Activated T-helper 1 cell treated with anti-CD3 and anti-CD28 coated beads, Interleukin-12 subunit alpha, Interleukin-12 subunit beta, Interleukin-2, Interleukin-4 antibody, amounts not matched to agents 30 ng/mL and 10 ng/mL and 1 ng/mL, durations not matched to agents 14 hours and 24 hours and 36 hours (primary cell): ENCODE measurements around the gene SEMA5A. TPM values are rescaled to one million over a fixed set of nuclear protein-coding genes. Genes with fewer than 3 reads are reported as not detected.

Experiments
- DNase-seq: peaks from one replicate; pipeline ENCODE4 v3.0.0; 2021; ENCODE audit warnings: low spot score
- H3K27ac Mint-ChIP-seq: one replicate; pipeline ENCODE4 v1.8.0; 2021; ENCODE audit warnings: mild to moderate bottlenecking, mixed read lengths
- H3K27me3 Mint-ChIP-seq: one replicate; pipeline ENCODE4 v1.8.0; 2022; ENCODE audit warnings: mild to moderate bottlenecking, moderate library complexity, mixed read lengths; ENCODE audit not compliant: insufficient read depth
- H3K36me3 Mint-ChIP-seq: one replicate; pipeline ENCODE4 v1.8.0; 2021; ENCODE audit warnings: low read depth, mixed read lengths
- H3K4me1 Mint-ChIP-seq: one replicate; pipeline ENCODE4 v1.8.0; 2021; ENCODE audit warnings: low read depth, mixed read lengths
- H3K4me3 Mint-ChIP-seq: one replicate; pipeline ENCODE4 v1.8.0; 2021; ENCODE audit warnings: mild to moderate bottlenecking, moderate library complexity, mixed read lengths
- H3K9me3 Mint-ChIP-seq: one replicate; pipeline ENCODE4 v1.8.0; 2021; ENCODE audit warnings: mixed read lengths
- intact Hi-C: fragments of 100-400 bp; cut with micrococcal nuclease; formaldehyde crosslinking; loops from one replicate; pipeline ENCODE4 v1.15.1; 2024
- total RNA-seq: library from RNA; stranded (reverse); gene quantifications from 2 replicates; pipeline ENCODE4 v1.2.3, GENCODE V29; 2022

Gene SEMA5A
- total RNA-seq, 1 donor from 2014 or later = not detected

DNA sequence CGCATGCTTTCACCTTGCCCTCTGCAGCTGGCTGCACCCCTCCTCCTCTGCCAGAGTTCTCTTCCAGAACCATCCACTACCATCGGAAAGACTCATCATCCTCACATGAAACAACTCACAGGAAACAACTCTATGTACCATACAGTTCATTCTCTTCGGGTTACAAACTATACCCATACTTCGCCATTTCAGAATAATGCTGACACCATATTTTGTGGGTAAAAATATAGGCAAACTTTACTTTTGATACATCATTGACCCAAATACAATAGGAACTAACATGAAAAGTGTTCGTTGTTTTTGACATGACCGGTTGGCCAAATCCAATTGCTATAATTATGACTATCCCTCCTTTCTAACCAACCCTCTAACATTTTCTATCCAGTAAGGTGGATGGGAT is 421.0 kb downstream of the SEMA5A start:
- Mint-ChIP-seq H3K9me3 (no peaks in the 10 kb centered on the region), H3K4me3 (no peak overlapping the region), H3K4me1 (no peaks in the 10 kb centered on the region), H3K27ac (no peak overlapping the region), H3K36me3 (no peaks in the 10 kb centered on the region), H3K27me3 (no peaks in the 10 kb centered on the region)
- intact Hi-C loops = no loop called here
- no peak for DNase-seq

GRCh38 chr5:9124071-9124470 is 421.8 kb downstream of the SEMA5A start:
- intact Hi-C loops = no loop called here
- no peak overlapping the region for H3K4me3 Mint-ChIP-seq
- DNase-seq = no peak
- no peaks in the 10 kb centered on the region for H3K9me3 Mint-ChIP-seq
- H3K4me1 Mint-ChIP-seq = no peaks in the 10 kb centered on the region
- H3K27me3 Mint-ChIP-seq = no peaks in the 10 kb centered on the region
- no peak overlapping the region for H3K27ac Mint-ChIP-seq
- no peaks in the 10 kb centered on the region for H3K36me3 Mint-ChIP-seq

GRCh38 chr5:9122528-9122927 is 423.3 kb downstream of the SEMA5A start:
- no peaks in the 10 kb centered on the region for H3K27me3 Mint-ChIP-seq
- H3K9me3 Mint-ChIP-seq = no peaks in the 10 kb centered on the region
- DNase-seq = no peak
- no peak overlapping the region for H3K27ac Mint-ChIP-seq
- H3K4me3 Mint-ChIP-seq = no peak overlapping the region
- H3K36me3 Mint-ChIP-seq = no peaks in the 10 kb centered on the region
- H3K4me1 Mint-ChIP-seq = no peaks in the 10 kb centered on the region
- intact Hi-C loops = no loop called here

GRCh38 chr5:9121597-9121996 is 424.3 kb downstream of the SEMA5A start:
- Mint-ChIP-seq H3K27me3 (no peaks in the 10 kb centered on the region), H3K27ac (no peak overlapping the region), H3K36me3 (no peaks in the 10 kb centered on the region), H3K4me1 (no peaks in the 10 kb centered on the region), H3K4me3 (no peak overlapping the region), H3K9me3 (no peaks in the 10 kb centered on the region)
- intact Hi-C loops = no loop called here
- DNase-seq = no peak

DNA sequence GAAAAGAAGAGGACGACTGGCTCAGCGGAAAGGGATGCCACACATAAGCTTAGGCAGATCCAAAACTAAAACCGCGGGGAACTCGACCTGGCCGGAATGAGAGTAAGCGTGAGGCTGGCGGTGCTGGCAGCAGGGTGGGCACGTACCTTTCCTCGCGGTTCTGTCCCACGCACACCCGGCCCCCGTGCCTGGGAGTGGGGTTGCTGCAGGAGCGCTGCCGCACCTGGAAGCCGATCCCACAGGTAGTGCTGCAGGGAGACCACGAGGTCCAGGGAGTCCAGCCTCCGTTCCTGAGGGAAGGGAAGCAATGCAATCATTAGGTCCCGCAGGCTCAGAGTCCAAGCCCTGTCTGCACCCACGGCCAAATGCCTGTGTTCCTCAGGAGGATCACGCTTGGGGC is 427.0 kb downstream of the SEMA5A start:
- no peaks in the 10 kb centered on the region for H3K27me3 Mint-ChIP-seq
- intact Hi-C loops = no loop called here
- no peak for DNase-seq
- no peaks in the 10 kb centered on the region for H3K9me3 Mint-ChIP-seq
- no peak overlapping the region for H3K27ac Mint-ChIP-seq
- H3K4me1 Mint-ChIP-seq = no peaks in the 10 kb centered on the region
- H3K36me3 Mint-ChIP-seq = no peaks in the 10 kb centered on the region
- no peak overlapping the region for H3K4me3 Mint-ChIP-seq

DNA sequence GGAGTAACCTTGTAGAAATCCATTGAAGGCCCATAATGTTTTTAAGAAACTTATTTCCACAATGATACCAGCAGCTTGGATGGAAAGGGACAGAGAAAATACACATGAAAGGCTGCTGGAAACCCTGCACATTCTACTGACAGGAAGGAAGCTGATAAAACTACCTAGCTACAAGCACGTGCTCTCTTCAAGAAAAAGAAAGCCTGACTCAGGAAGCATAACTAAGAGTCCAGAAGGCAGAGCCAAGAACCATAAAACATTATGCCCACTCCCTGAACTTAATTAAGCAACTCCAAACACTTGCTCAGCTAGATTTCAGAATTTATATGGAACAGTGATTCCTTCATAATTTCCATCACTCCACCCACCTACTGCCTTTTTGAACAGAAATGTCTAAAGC is 430.8 kb downstream of the SEMA5A start:
- DNase-seq = no peak
- Mint-ChIP-seq H3K27ac (no peak overlapping the region), H3K4me3 (no peak overlapping the region), H3K27me3 (no peaks in the 10 kb centered on the region), H3K9me3 (no peaks in the 10 kb centered on the region), H3K36me3 (no peaks in the 10 kb centered on the region), H3K4me1 (no peaks in the 10 kb centered on the region)
- intact Hi-C loops = no loop called here

- Mint-ChIP-seq H3K36me3 (no peaks in the 10 kb centered on the region), H3K4me3 (no peak overlapping the region), H3K27ac (no peak overlapping the region), H3K4me1 (no peaks in the 10 kb centered on the region), H3K27me3 (no peaks in the 10 kb centered on the region), H3K9me3 (no peaks in the 10 kb centered on the region)
- intact Hi-C loops = no loop called here
- DNase-seq = no peak
Observed at GRCh38 chr5:9112520-9113291, 433.2 kb downstream of the SEMA5A start.

- H3K27ac Mint-ChIP-seq = no peak overlapping the region
- no peaks in the 10 kb centered on the region for H3K36me3 Mint-ChIP-seq
- no peaks in the 10 kb centered on the region for H3K27me3 Mint-ChIP-seq
- H3K4me3 Mint-ChIP-seq = no peak overlapping the region
- DNase-seq = no peak
- no peaks in the 10 kb centered on the region for H3K4me1 Mint-ChIP-seq
- H3K9me3 Mint-ChIP-seq = no peaks in the 10 kb centered on the region
- intact Hi-C loops = no loop called here
Observed at GRCh38 chr5:9108162-9108561, 437.7 kb downstream of the SEMA5A start.

DNA sequence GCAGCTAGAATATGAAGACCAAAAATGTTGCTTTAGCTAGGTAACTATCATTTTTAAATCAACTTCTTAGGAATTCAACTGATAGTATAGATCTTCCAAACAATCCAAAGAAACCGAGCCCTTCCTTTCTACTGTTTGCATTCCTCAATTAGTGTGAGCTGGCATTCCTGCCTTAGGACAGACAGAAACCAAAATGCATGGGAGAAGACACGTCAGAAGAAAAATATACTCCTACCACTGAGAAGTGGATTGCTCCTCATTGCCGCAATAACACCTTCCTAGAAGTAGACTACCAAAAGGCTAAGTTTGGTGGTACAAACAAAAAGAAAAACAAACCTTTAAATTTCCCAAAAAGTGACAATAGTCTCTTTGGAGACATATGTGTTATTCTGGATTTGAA is 440.0 kb downstream of the SEMA5A start:
- intact Hi-C loops = no loop called here
- no peak overlapping the region for H3K4me3 Mint-ChIP-seq
- H3K36me3 Mint-ChIP-seq = no peaks in the 10 kb centered on the region
- H3K27me3 Mint-ChIP-seq = no peaks in the 10 kb centered on the region
- DNase-seq = no peak
- no peaks in the 10 kb centered on the region for H3K9me3 Mint-ChIP-seq
- no peaks in the 10 kb centered on the region for H3K4me1 Mint-ChIP-seq
- H3K27ac Mint-ChIP-seq = no peak overlapping the region

DNA sequence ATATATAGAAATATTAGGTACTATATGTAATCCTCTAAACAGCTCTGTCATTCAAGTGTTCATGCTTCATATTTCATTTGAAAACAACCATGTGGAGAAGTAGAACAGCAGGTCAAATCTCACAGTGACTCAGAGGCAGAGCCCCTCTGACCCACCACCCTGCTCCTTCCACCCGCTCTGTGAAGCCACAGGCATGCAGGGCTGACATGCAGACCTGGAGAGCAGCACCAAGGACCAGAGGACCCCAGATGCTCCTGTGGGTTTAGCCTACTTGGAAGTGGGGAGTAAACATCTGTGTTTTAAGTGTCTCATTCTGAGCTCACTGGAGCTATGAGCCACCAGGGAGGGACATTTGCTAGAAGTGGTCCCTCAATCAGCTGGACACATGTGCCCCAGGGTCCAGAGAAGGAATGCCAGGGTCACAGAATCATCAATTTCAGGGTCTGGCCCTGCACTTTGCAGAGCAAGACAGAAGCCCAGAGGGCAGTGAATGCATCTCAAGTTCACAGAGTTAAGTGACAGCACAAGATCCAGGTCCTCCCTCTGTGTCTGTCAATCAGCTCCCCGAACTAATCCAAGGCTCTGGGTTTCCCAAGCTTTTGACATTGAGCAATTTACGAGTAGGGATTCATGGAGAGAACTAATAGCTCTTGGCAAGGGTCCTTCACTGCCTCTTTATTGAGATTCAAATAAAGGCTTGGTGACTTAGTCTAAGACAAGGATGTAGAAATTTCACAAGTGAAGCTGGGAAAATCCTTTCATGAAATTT is 441.1 kb downstream of the SEMA5A start:
- Mint-ChIP-seq H3K9me3 (no peaks in the 10 kb centered on the region), H3K4me3 (no peak overlapping the region), H3K27me3 (no peaks in the 10 kb centered on the region), H3K27ac (no peak overlapping the region), H3K36me3 (no peaks in the 10 kb centered on the region), H3K4me1 (no peaks in the 10 kb centered on the region)
- DNase-seq = no peak
- intact Hi-C loops = no loop called here

DNA sequence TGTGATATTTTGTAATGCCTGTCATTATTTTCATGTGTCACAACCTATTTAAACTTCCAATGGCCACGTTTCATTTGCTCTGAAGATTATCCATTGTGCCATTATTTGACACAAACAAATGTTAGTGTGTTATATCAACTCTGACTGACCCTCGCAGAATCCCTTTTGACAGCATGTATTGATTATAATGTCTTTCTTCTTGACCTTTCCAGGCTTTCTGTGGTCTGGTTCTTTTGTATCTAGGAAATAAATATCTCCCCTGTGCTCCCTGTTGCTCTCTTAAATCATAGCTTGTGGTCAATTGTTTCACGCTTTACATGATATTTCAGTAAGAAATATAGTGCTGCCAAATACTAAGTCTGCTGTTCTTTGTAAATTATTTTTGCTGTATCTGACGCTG is 442.6 kb downstream of the SEMA5A start:
- DNase-seq = no peak
- Mint-ChIP-seq H3K27me3 (no peaks in the 10 kb centered on the region), H3K4me1 (no peaks in the 10 kb centered on the region), H3K9me3 (no peaks in the 10 kb centered on the region), H3K4me3 (no peak overlapping the region), H3K27ac (no peak overlapping the region), H3K36me3 (no peaks in the 10 kb centered on the region)
- intact Hi-C loops = no loop called here

- DNase-seq = no peak
Observed at GRCh38 chr5:9099689-9100088, 446.2 kb downstream of the SEMA5A start.

GRCh38 chr5:9098990-9099389 is 446.9 kb downstream of the SEMA5A start:
- intact Hi-C loops = no loop called here
- Mint-ChIP-seq H3K36me3 (no peaks in the 10 kb centered on the region), H3K4me3 (no peak overlapping the region), H3K27me3 (no peaks in the 10 kb centered on the region), H3K4me1 (no peaks in the 10 kb centered on the region), H3K27ac (no peak overlapping the region), H3K9me3 (peaks cover 4% of the 10 kb centered on the region)
- DNase-seq = no peak

More at GRCh38 chr5:9099689-9100088, 446.2 kb downstream of the SEMA5A start:
- Mint-ChIP-seq H3K27ac (no peak overlapping the region), H3K27me3 (no peaks in the 10 kb centered on the region), H3K4me1 (no peaks in the 10 kb centered on the region), H3K4me3 (no peak overlapping the region), H3K9me3 (peaks cover 2% of the 10 kb centered on the region), H3K36me3 (no peaks in the 10 kb centered on the region)
- intact Hi-C loops = no loop called here
